Measurements from ENCODE around the gene FIGNL1.

DNA sequence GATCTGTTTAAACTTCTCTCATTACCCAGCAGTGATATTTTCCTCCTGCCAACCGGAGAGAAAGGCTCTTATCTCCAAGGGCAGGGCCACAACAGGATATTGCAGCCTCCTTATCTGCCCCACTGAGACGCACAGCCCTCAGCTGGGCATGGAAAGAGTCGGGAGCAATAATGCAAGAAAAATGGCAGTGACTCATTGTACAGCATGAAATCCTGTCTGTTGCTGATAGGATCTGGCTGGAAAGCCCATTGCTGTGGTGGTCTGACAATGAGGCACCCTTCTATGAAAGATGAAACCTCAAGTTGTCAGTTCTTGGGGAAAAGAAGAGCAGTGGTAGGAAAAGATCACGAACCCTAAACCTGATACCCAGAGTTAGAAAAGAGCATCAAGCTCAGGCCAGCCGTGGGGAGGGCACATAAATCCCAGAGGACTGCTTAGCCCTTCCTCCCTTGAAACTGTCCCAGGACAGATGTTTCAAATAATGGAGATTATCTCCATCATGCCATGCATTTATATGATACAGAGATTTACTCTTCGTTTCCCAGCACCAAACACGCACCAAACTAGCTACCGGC is 47.0 kb upstream of the FIGNL1 start:
- TF ChIP-seq POLR2AphosphoS5 (IDR thresholded peaks at IDR 0.05) (no peak), POLR2A (IDR thresholded peaks at IDR 0.05; ENCODE audit: low read depth) (no peak)
- TF ChIP-seq, protein P1, sequence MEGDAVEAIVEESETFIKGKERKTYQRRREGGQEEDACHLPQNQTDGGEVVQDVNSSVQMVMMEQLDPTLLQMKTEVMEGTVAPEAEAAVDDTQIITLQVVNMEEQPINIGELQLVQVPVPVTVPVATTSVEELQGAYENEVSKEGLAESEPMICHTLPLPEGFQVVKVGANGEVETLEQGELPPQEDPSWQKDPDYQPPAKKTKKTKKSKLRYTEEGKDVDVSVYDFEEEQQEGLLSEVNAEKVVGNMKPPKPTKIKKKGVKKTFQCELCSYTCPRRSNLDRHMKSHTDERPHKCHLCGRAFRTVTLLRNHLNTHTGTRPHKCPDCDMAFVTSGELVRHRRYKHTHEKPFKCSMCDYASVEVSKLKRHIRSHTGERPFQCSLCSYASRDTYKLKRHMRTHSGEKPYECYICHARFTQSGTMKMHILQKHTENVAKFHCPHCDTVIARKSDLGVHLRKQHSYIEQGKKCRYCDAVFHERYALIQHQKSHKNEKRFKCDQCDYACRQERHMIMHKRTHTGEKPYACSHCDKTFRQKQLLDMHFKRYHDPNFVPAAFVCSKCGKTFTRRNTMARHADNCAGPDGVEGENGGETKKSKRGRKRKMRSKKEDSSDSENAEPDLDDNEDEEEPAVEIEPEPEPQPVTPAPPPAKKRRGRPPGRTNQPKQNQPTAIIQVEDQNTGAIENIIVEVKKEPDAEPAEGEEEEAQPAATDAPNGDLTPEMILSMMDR (IDR thresholded peaks at IDR 0.05), result no peak

Measured in esophagus muscularis mucosa (tissue), 3 donors.